LNCaP clone FGC (cell line): ENCODE measurements around the gene OR51Q1.

Experiments
- DNase-seq: peaks from one replicate; pipeline ENCODE4 v3.0.0-alpha.2; 2011; ENCODE audit warnings: low read depth
- H3K4me3 ChIP-seq: 2 replicates; pipeline ENCODE4 v1.5.1; 2011; ENCODE audit warnings: mild to moderate bottlenecking, low read depth, low read length, control low read depth
- CTCF ChIP-seq: IDR thresholded peaks from 2 replicates; pipeline ENCODE4 v1.5.1; 2012; ENCODE audit warnings: mild to moderate bottlenecking; ENCODE audit not compliant: control insufficient read depth, insufficient read depth; ENCODE audit errors: extremely low read depth

Gene OR51Q1

GRCh38 chr11:5449432-5449831, 27.5 kb downstream of the OR51Q1 start:
- H3K4me3 ChIP-seq, result no peak overlapping the region
- TF ChIP-seq CTCF, result no peak
- DNase-seq, result no peak

- DNase-seq, result no peak
- no peak for TF ChIP-seq CTCF
Measured at GRCh38 chr11:5460983-5461621, 39.2 kb downstream of the OR51Q1 start.

DNA sequence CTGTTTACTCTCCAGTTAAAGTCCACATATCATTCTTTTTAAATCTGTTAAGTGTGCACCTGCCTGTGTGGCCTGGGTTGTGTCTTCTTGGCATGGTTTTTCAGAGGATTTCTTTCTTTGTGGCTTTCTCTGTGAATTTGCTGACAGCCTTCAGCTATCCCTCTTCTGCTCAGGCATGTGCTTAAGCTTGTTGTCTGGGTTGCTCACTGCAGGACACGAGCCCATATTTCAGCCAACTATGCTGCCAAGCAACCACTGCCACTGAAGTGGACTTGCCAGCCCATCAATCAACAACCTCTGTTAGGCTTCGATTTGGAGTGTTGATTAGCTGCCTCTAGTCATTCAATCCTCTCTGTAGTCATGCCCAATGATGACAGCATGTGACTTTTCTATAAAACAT, 45.6 kb downstream of the OR51Q1 start:
- DNase-seq, result no peak
- TF ChIP-seq CTCF, result no peak
- no peak overlapping the region for H3K4me3 ChIP-seq

More at GRCh38 chr11:5460983-5461621, 39.2 kb downstream of the OR51Q1 start:
- no peak overlapping the region for H3K4me3 ChIP-seq
